WTC11 (cell line): ENCODE results near the gene CNDP1. TPM values are rescaled to one million over a fixed set of nuclear protein-coding genes. Genes with fewer than 3 reads are reported as not detected.

Source experiments
- ATAC-seq: fragments of 200-7000 bp; cut with Tn5 transposase; 2 replicates; pipeline ENCODE4 v1.10.0; 2021; ENCODE audit warnings: mild to moderate bottlenecking, moderate library complexity
- CTCF ChIA-PET: fragments of 300-600 bp; sonication (Branson Sonifier 250); formaldehyde crosslinking; loops from one replicate; lab custom pipeline; 2021; ENCODE audit warnings: antibody characterized with exemption; lab: Charles Lee
- POLR2A ChIA-PET: fragments of 350-600 bp; sonication (Branson Sonifier 250); formaldehyde crosslinking; loops from one replicate; lab custom pipeline; 2021; ENCODE audit warnings: antibody characterized with exemption; lab: Charles Lee
- DNase-seq: peaks from one replicate; pipeline ENCODE4 v3.0.0; 2021; ENCODE audit warnings: low spot score
- H3K27ac Mint-ChIP-seq: 2 replicates; pipeline ENCODE4 v1.8.0; 2021; ENCODE audit warnings: mixed read lengths
- H3K27me3 Mint-ChIP-seq: 2 replicates; pipeline ENCODE4 v1.8.0; 2021; ENCODE audit warnings: low read depth, mild to moderate bottlenecking, moderate library complexity, mixed read lengths
- H3K36me3 Mint-ChIP-seq: 2 replicates; pipeline ENCODE4 v1.8.0; 2021; ENCODE audit warnings: mixed read lengths
- H3K4me1 Mint-ChIP-seq: 2 replicates; pipeline ENCODE4 v1.8.0; 2022; ENCODE audit warnings: mixed read lengths
- H3K4me3 Mint-ChIP-seq: 2 replicates; pipeline ENCODE4 v1.8.0; 2021; ENCODE audit warnings: mild to moderate bottlenecking, moderate library complexity, mixed read lengths
- H3K9me3 Mint-ChIP-seq: 2 replicates; pipeline ENCODE4 v1.8.0; 2021; ENCODE audit warnings: mixed read lengths
- AR ChIP-seq: fragments of 250-450 bp; sonication (Bioruptor Pico); IDR thresholded peaks from 2 replicates; pipeline ENCODE4 v1.9.0; 2021; ENCODE audit warnings: mild to moderate bottlenecking
- E2F5 ChIP-seq: sonication (generic); formaldehyde crosslinking; IDR thresholded peaks from 2 replicates; pipeline ENCODE4 v1.8.1; 2022; ENCODE audit warnings: mild to moderate bottlenecking, moderate library complexity, missing genetic modification reagents
- ESRRA ChIP-seq: sonication (generic); formaldehyde crosslinking; IDR thresholded peaks from 2 replicates; pipeline ENCODE4 v1.8.1; 2022; ENCODE audit warnings: mild to moderate bottlenecking, missing genetic modification reagents, borderline replicate concordance
- FOXK1 ChIP-seq: sonication (generic); formaldehyde crosslinking; IDR thresholded peaks from 2 replicates; pipeline ENCODE4 v1.8.0; 2022; ENCODE audit warnings: mild to moderate bottlenecking, moderate library complexity, missing genetic modification reagents
- GABPB1 ChIP-seq: sonication (generic); formaldehyde crosslinking; IDR thresholded peaks from 2 replicates; pipeline ENCODE4 v1.8.1; 2023; ENCODE audit warnings: mild to moderate bottlenecking, missing genetic modification reagents
- HMGA2 ChIP-seq: fragments of 250-450 bp; sonication (Bioruptor Pico); IDR thresholded peaks from 2 replicates; pipeline ENCODE4 v1.4.0; 2021; ENCODE audit warnings: mild to moderate bottlenecking, moderate library complexity
- JAZF1 ChIP-seq: fragments of 250-450 bp; sonication (Bioruptor Pico); IDR thresholded peaks from 2 replicates; pipeline ENCODE4 v1.9.0; 2021; ENCODE audit warnings: moderate library complexity, mild to moderate bottlenecking, inconsistent platforms
- NR1H2 ChIP-seq: sonication (generic); formaldehyde crosslinking; IDR thresholded peaks from 2 replicates; pipeline ENCODE4 v1.9.0; 2021; ENCODE audit warnings: mild to moderate bottlenecking, moderate library complexity, missing genetic modification reagents
- NR3C1 ChIP-seq: sonication (generic); formaldehyde crosslinking; conservative IDR thresholded peaks from 2 replicates; pipeline ENCODE4 v1.8.1; 2023; ENCODE audit warnings: low read depth, mild to moderate bottlenecking, missing genetic modification reagents
- SMAD3 ChIP-seq: sonication (generic); formaldehyde crosslinking; IDR thresholded peaks from 2 replicates; pipeline ENCODE4 v1.8.0; 2022; ENCODE audit warnings: missing genetic modification reagents, mild to moderate bottlenecking, borderline replicate concordance
- SOX15 ChIP-seq: fragments of 250-450 bp; sonication (Bioruptor Pico); IDR thresholded peaks from 2 replicates; pipeline ENCODE4 v1.9.0; 2021; ENCODE audit warnings: mild to moderate bottlenecking
- TCF7 ChIP-seq: sonication (generic); formaldehyde crosslinking; IDR thresholded peaks from 2 replicates; pipeline ENCODE4 v1.8.0; 2022; ENCODE audit warnings: mild to moderate bottlenecking, low read depth, missing genetic modification reagents, moderate library complexity
- TEAD1 ChIP-seq: sonication (generic); formaldehyde crosslinking; IDR thresholded peaks from 2 replicates; pipeline ENCODE4 v1.8.0; 2022; ENCODE audit warnings: mild to moderate bottlenecking, missing genetic modification reagents
- TEAD4 ChIP-seq: sonication (generic); formaldehyde crosslinking; IDR thresholded peaks from 2 replicates; pipeline ENCODE4 v1.8.0; 2022; ENCODE audit warnings: mild to moderate bottlenecking, missing genetic modification reagents
- ZNF512 ChIP-seq: sonication (generic); formaldehyde crosslinking; IDR thresholded peaks from 2 replicates; pipeline ENCODE4 v1.8.1; 2022; ENCODE audit warnings: missing genetic modification reagents, borderline replicate concordance
- total RNA-seq: library from RNA; stranded (reverse); gene quantifications from 3 replicates; pipeline ENCODE4 v1.2.3, GENCODE V29; 2021
- TF ChIP-seq, protein P1 (sequence below): sonication (generic); formaldehyde crosslinking; conservative IDR thresholded peaks from 2 replicates; pipeline ENCODE4 v1.8.1; 2023; ENCODE audit warnings: mild to moderate bottlenecking, low read depth, missing genetic modification reagents, moderate library complexity
- TF ChIP-seq, protein P2 (sequence below): sonication (generic); formaldehyde crosslinking; IDR thresholded peaks from 2 replicates; pipeline ENCODE4 v1.8.0; 2022; ENCODE audit warnings: mild to moderate bottlenecking, missing genetic modification reagents
- TF ChIP-seq, protein P3 (sequence below): fragments of 200-600 bp; IDR thresholded peaks from 2 replicates; pipeline ENCODE4 v1.8.0; 2022; ENCODE audit warnings: antibody characterized with exemption
- TF ChIP-seq, protein P4 (sequence below): sonication (generic); formaldehyde crosslinking; IDR thresholded peaks from 2 replicates; pipeline ENCODE4 v1.8.0; 2022; ENCODE audit warnings: mild to moderate bottlenecking, missing genetic modification reagents
- TF ChIP-seq, protein P5 (sequence below): sonication (generic); formaldehyde crosslinking; conservative IDR thresholded peaks from 2 replicates; pipeline ENCODE4 v1.8.1; 2022; ENCODE audit warnings: mild to moderate bottlenecking, missing genetic modification reagents
- TF ChIP-seq, protein P6 (sequence below): sonication (generic); formaldehyde crosslinking; IDR thresholded peaks from 2 replicates; pipeline ENCODE4 v1.8.1; 2023; ENCODE audit warnings: mild to moderate bottlenecking, moderate library complexity, missing genetic modification reagents

The CNDP1 gene
- total RNA-seq, 1 experiment from 2014 or later, result 0.28 TPM

GRCh38 chr18:74598350-74599001, 64.2 kb downstream of the CNDP1 start:
- peaks cover 24% of the 10 kb centered on the region for H3K4me1 Mint-ChIP-seq
- H3K36me3 Mint-ChIP-seq, result no peaks in the 10 kb centered on the region
- DNase-seq, result peak; percentile 45
- no peaks in the 10 kb centered on the region for H3K9me3 Mint-ChIP-seq
- ChIA-PET POLR2A (no interaction called here), CTCF (interaction anchor here (1.0 to 1.4 kb wide), 3 partner anchors 9 to 47 kb away, joined by 3 to 6 read pairs (median 5); no protein-coding TSS in a partner anchor)
- peak; percentile 29 for ATAC-seq
- peak overlapping the region; percentile 95 for H3K4me3 Mint-ChIP-seq
- H3K27me3 Mint-ChIP-seq, result no peaks in the 10 kb centered on the region
- peak overlapping the region; percentile 94 for H3K27ac Mint-ChIP-seq
- TF ChIP-seq, protein P1, sequence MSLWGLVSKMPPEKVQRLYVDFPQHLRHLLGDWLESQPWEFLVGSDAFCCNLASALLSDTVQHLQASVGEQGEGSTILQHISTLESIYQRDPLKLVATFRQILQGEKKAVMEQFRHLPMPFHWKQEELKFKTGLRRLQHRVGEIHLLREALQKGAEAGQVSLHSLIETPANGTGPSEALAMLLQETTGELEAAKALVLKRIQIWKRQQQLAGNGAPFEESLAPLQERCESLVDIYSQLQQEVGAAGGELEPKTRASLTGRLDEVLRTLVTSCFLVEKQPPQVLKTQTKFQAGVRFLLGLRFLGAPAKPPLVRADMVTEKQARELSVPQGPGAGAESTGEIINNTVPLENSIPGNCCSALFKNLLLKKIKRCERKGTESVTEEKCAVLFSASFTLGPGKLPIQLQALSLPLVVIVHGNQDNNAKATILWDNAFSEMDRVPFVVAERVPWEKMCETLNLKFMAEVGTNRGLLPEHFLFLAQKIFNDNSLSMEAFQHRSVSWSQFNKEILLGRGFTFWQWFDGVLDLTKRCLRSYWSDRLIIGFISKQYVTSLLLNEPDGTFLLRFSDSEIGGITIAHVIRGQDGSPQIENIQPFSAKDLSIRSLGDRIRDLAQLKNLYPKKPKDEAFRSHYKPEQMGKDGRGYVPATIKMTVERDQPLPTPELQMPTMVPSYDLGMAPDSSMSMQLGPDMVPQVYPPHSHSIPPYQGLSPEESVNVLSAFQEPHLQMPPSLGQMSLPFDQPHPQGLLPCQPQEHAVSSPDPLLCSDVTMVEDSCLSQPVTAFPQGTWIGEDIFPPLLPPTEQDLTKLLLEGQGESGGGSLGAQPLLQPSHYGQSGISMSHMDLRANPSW (CRISPR knock-in tag), result no peak
- no peak for TF ChIP-seq E2F5 (CRISPR knock-in tag)
- TF ChIP-seq, protein P2, sequence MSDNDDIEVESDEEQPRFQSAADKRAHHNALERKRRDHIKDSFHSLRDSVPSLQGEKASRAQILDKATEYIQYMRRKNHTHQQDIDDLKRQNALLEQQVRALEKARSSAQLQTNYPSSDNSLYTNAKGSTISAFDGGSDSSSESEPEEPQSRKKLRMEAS (CRISPR knock-in tag), result peak; percentile 66
- no peak for TF ChIP-seq ESRRA (CRISPR knock-in tag)
- TF ChIP-seq JAZF1 (CRISPR knock-in tag), result no peak
- 0 out of 2 replicates have a peak, but pooled peaks have one; percentile 51 for TF ChIP-seq FOXK1 (CRISPR knock-in tag)
- 0 out of 2 replicates have a peak, but pooled peaks have one; percentile 62 for TF ChIP-seq TEAD1
- no peak for TF ChIP-seq TEAD4 (CRISPR knock-in tag)
- 0 out of 2 replicates have a peak, but pooled peaks have one; percentile 40 for TF ChIP-seq TCF7 (CRISPR knock-in tag)
- no peak for TF ChIP-seq SOX15
- TF ChIP-seq SMAD3, result no peak
- TF ChIP-seq, protein P3, sequence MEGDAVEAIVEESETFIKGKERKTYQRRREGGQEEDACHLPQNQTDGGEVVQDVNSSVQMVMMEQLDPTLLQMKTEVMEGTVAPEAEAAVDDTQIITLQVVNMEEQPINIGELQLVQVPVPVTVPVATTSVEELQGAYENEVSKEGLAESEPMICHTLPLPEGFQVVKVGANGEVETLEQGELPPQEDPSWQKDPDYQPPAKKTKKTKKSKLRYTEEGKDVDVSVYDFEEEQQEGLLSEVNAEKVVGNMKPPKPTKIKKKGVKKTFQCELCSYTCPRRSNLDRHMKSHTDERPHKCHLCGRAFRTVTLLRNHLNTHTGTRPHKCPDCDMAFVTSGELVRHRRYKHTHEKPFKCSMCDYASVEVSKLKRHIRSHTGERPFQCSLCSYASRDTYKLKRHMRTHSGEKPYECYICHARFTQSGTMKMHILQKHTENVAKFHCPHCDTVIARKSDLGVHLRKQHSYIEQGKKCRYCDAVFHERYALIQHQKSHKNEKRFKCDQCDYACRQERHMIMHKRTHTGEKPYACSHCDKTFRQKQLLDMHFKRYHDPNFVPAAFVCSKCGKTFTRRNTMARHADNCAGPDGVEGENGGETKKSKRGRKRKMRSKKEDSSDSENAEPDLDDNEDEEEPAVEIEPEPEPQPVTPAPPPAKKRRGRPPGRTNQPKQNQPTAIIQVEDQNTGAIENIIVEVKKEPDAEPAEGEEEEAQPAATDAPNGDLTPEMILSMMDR, result no peak
- TF ChIP-seq NR1H2 (CRISPR knock-in tag), result no peak
- TF ChIP-seq, protein P4, sequence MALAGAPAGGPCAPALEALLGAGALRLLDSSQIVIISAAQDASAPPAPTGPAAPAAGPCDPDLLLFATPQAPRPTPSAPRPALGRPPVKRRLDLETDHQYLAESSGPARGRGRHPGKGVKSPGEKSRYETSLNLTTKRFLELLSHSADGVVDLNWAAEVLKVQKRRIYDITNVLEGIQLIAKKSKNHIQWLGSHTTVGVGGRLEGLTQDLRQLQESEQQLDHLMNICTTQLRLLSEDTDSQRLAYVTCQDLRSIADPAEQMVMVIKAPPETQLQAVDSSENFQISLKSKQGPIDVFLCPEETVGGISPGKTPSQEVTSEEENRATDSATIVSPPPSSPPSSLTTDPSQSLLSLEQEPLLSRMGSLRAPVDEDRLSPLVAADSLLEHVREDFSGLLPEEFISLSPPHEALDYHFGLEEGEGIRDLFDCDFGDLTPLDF (CRISPR knock-in tag), result 0 out of 2 replicates have a peak, but pooled peaks have one; percentile 14
- TF ChIP-seq, protein P5, sequence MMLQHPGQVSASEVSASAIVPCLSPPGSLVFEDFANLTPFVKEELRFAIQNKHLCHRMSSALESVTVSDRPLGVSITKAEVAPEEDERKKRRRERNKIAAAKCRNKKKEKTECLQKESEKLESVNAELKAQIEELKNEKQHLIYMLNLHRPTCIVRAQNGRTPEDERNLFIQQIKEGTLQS (CRISPR knock-in tag), result 0 out of 2 replicates have a peak, but pooled peaks have one; percentile 24
- no peak for TF ChIP-seq NR3C1
- TF ChIP-seq, protein P6, sequence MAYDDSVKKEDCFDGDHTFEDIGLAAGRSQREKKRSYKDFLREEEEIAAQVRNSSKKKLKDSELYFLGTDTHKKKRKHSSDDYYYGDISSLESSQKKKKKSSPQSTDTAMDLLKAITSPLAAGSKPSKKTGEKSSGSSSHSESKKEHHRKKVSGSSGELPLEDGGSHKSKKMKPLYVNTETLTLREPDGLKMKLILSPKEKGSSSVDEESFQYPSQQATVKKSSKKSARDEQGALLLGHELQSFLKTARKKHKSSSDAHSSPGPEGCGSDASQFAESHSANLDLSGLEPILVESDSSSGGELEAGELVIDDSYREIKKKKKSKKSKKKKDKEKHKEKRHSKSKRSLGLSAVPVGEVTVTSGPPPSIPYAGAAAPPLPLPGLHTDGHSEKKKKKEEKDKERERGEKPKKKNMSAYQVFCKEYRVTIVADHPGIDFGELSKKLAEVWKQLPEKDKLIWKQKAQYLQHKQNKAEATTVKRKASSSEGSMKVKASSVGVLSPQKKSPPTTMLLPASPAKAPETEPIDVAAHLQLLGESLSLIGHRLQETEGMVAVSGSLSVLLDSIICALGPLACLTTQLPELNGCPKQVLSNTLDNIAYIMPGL (CRISPR knock-in tag), result no peak; the same call in 1 of the 2 replicates
- TF ChIP-seq HMGA2, result no peak
- TF ChIP-seq GABPB1 (CRISPR knock-in tag), result no peak
- no peak for TF ChIP-seq AR (CRISPR knock-in tag)
- TF ChIP-seq ZNF512 (CRISPR knock-in tag), result no peak; the same call in 1 of the 2 replicates
